Panc1 (cell line): ENCODE measurements around the gene YBEY. TPM values are rescaled to one million over a fixed set of nuclear protein-coding genes. Genes with fewer than 3 reads are reported as not detected.
"Not testable (repeated sequence)": the region's sequence is repeated elsewhere in the genome, so short reads cannot be mapped to it uniquely, and the experiment has no call there.

Experiments
- ATAC-seq: fragments of 200-7000 bp; cut with Tn5 transposase; 2 replicates; pipeline ENCODE4 v1.9.1; 2020; ENCODE audit warnings: mild to moderate bottlenecking, moderate library complexity
- BruUV-seq: library from RNA; stranded (reverse); fragments of 400-500 nt; replicated peaks from 2 replicates; lab custom pipeline; 2021; lab: Mats Ljungman, UMichigan
- CTCF ChIA-PET: fragments of 300-600 bp; sonication (Branson Sonifier 250); formaldehyde crosslinking; loops from one replicate; lab custom pipeline; 2022; ENCODE audit warnings: antibody characterized with exemption; lab: Charles Lee
- POLR2A ChIA-PET: fragments of 300-600 bp; sonication (Branson Sonifier 250); formaldehyde crosslinking; loops from one replicate; lab custom pipeline; 2022; ENCODE audit warnings: antibody characterized with exemption; lab: Charles Lee
- DNase-seq: peaks from one replicate; pipeline ENCODE4 v3.0.0-alpha.2; 2010; ENCODE audit warnings: low read depth, low spot score
- H3K27ac ChIP-seq: 2 replicates; pipeline ENCODE4 v1.5.1; 2011; ENCODE audit warnings: mild to moderate bottlenecking, low read length, inconsistent platforms
- H3K27me3 ChIP-seq: fragments of 200-500 bp; sonication (Bioruptor generic); 2 replicates; pipeline ENCODE4 v1.6.0; 2014; ENCODE audit warnings: low read length, inconsistent platforms; ENCODE audit not compliant: control insufficient read depth, insufficient read depth
- H3K36me3 ChIP-seq: fragments of 200-500 bp; sonication (Bioruptor generic); 2 replicates; pipeline ENCODE4 v1.5.1; 2014; ENCODE audit warnings: inconsistent platforms, mild to moderate bottlenecking, low read length, moderate library complexity; ENCODE audit not compliant: control insufficient read depth, insufficient read depth
- H3K4me1 ChIP-seq: 2 replicates; pipeline ENCODE4 v1.5.1; 2011; ENCODE audit warnings: inconsistent platforms, mild to moderate bottlenecking, low read length, moderate library complexity; ENCODE audit not compliant: control insufficient read depth, insufficient read depth
- H3K4me3 ChIP-seq, 2 experiments: 2 replicates each; pipeline ENCODE4 v1.5.1; 2011 to 2012; ENCODE audit warnings: low read depth in 2 of 2, low read length in 2 of 2, mild to moderate bottlenecking in 2 of 2, inconsistent platforms in 1 of 2, moderate library complexity in 1 of 2
- H3K9me3 ChIP-seq: fragments of 200-500 bp; sonication (Bioruptor generic); 2 replicates; pipeline ENCODE4 v1.5.1; 2014; ENCODE audit warnings: low read depth, mild to moderate bottlenecking, inconsistent platforms, low read length, moderate library complexity; ENCODE audit not compliant: control insufficient read depth, insufficient read depth
- CTCF ChIP-seq: fragments of 450-650 bp; IDR thresholded peaks from 2 replicates; pipeline ENCODE4 v1.5.1; 2017; ENCODE audit warnings: mild to moderate bottlenecking
- POLR2AphosphoS5 ChIP-seq: IDR thresholded peaks from 2 replicates; pipeline ENCODE4 v1.6.1; 2012; ENCODE audit warnings: mild to moderate bottlenecking, low read depth, low read length, moderate library complexity
- SIN3A ChIP-seq: IDR thresholded peaks from 2 replicates; pipeline ENCODE4 v1.6.1; 2012; ENCODE audit warnings: low read depth, mild to moderate bottlenecking, low read length, moderate library complexity, borderline replicate concordance; ENCODE audit not compliant: insufficient read depth
- TCF7L2 ChIP-seq: IDR thresholded peaks from 2 replicates; pipeline ENCODE4 v1.6.1; 2011; ENCODE audit warnings: mild to moderate bottlenecking, low read depth, low read length, inconsistent platforms
- in situ Hi-C: cut with HindIII; loops from 2 replicates; pipeline ENCODE4 v1.10.0; 2016; ENCODE audit warnings: low sequenced_read_pairs, low pct_unique_long_range_greater_than_20kb
- intact Hi-C: fragments of 100-400 bp; cut with micrococcal nuclease; formaldehyde crosslinking; loops from one replicate; pipeline ENCODE4 v1.10.0; 2022; ENCODE audit not compliant: unreplicated experiment
- total RNA-seq: library from RNA; stranded (reverse); gene quantifications from one replicate; pipeline ENCODE4 v1.2.1, GENCODE V29; 2021; ENCODE audit not compliant: unreplicated experiment
- TF ChIP-seq, protein P1 (sequence below), 2 experiments: IDR thresholded peaks; 2 replicates each; pipeline ENCODE4 v1.6.1; 2011 to 2012; ENCODE audit warnings: low read depth in 2 of 2, control low read depth in 1 of 2, low read length in 1 of 2, mild to moderate bottlenecking in 1 of 2, moderate library complexity in 1 of 2; ENCODE audit not compliant: insufficient read depth in 1 of 2

The YBEY gene
- total RNA-seq, 1 experiment from 2014 or later, result 10.7 TPM

DNA sequence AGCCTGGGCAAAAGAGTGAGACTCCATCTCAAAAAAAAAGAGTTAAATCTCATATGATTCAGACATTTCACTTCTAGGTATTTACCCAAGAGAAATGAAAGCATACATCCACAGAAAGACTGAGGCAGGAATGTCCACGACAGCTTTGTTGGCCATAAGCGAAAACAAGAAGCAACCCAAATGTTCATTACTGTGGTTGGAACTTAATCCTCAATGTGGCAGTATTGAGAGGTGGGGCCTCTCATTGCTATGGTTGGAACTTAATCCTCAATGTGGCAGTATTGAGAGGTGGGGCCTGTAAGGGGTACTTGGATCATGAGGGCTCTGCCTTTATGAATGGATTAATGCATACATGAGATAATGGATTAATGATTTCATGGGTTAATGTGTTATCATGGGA, 22.3 kb downstream of the YBEY start:
- in situ Hi-C loops, result no loop called here
- H3K27ac ChIP-seq, result no peak overlapping the region
- POLR2A ChIA-PET, result no interaction called here
- ATAC-seq (no peak), DNase-seq (no peak)
- no peaks in the 10 kb centered on the region for H3K9me3 ChIP-seq
- no peaks in the 10 kb centered on the region for H3K4me1 ChIP-seq
- CTCF ChIA-PET, result no interaction called here
- no peak overlapping the region for H3K4me3 ChIP-seq
- no peaks in the 10 kb centered on the region for H3K36me3 ChIP-seq
- H3K27me3 ChIP-seq, result no peaks in the 10 kb centered on the region
- no TSS peak for BruUV-seq
- intact Hi-C loops, result no loop called here
- TF ChIP-seq SIN3A (no peak), POLR2AphosphoS5 (no peak), TCF7L2 (no peak), CTCF (no peak)
- TF ChIP-seq, protein P1, sequence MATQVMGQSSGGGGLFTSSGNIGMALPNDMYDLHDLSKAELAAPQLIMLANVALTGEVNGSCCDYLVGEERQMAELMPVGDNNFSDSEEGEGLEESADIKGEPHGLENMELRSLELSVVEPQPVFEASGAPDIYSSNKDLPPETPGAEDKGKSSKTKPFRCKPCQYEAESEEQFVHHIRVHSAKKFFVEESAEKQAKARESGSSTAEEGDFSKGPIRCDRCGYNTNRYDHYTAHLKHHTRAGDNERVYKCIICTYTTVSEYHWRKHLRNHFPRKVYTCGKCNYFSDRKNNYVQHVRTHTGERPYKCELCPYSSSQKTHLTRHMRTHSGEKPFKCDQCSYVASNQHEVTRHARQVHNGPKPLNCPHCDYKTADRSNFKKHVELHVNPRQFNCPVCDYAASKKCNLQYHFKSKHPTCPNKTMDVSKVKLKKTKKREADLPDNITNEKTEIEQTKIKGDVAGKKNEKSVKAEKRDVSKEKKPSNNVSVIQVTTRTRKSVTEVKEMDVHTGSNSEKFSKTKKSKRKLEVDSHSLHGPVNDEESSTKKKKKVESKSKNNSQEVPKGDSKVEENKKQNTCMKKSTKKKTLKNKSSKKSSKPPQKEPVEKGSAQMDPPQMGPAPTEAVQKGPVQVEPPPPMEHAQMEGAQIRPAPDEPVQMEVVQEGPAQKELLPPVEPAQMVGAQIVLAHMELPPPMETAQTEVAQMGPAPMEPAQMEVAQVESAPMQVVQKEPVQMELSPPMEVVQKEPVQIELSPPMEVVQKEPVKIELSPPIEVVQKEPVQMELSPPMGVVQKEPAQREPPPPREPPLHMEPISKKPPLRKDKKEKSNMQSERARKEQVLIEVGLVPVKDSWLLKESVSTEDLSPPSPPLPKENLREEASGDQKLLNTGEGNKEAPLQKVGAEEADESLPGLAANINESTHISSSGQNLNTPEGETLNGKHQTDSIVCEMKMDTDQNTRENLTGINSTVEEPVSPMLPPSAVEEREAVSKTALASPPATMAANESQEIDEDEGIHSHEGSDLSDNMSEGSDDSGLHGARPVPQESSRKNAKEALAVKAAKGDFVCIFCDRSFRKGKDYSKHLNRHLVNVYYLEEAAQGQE (IDR thresholded peaks at IDR 0.05; ENCODE audit: insufficient read depth in 1 of 2, low read depth in 2 of 2, low read length in 1 of 2), result no peak

- BruUV-seq, H3K4me1 ChIP-seq, POLR2A ChIA-PET, H3K27ac ChIP-seq, H3K9me3 ChIP-seq, H3K4me3 ChIP-seq, H3K36me3 ChIP-seq, intact Hi-C loops, in situ Hi-C loops, DNase-seq, H3K27me3 ChIP-seq, CTCF ChIA-PET, ATAC-seq: not testable (repeated sequence)
Observed at GRCh38 chr21:46310260-46310659, 24.1 kb downstream of the YBEY start.

DNA sequence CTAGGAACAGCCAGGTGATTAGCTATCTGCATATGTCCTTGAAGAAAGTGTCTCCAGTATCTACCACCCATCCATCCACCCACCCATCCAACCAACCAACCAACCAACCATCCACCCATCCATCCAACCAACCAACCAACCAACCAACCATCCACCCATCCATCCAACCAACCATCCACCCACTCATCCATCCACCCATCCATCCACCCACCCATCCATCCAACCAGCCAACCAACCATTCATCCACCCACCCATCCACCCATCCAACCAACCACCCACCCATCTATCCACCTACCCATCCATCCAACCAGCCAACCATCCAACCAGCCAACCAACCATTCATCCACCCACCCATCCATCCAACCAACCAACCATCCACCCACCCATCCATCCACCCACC, 25.4 kb downstream of the YBEY start:
- intact Hi-C loops, result no loop called here
- no TSS peak for BruUV-seq

More for the DNA sequence above, 25.4 kb downstream of the YBEY start:
- Histone ChIP-seq H3K27ac (no peak overlapping the region), H3K27me3 (no peaks in the 10 kb centered on the region), H3K4me3 (no peak overlapping the region), H3K4me1 (no peaks in the 10 kb centered on the region), H3K36me3 (no peaks in the 10 kb centered on the region), H3K9me3 (no peaks in the 10 kb centered on the region)
- TF ChIP-seq TCF7L2 (no peak), SIN3A (no peak), POLR2AphosphoS5 (no peak), CTCF (no peak)
- TF ChIP-seq, protein P1 (IDR thresholded peaks at IDR 0.05; ENCODE audit: insufficient read depth in 1 of 2, low read depth in 2 of 2, low read length in 1 of 2), result no peak
- DNase-seq (no peak), ATAC-seq (no peak)
- in situ Hi-C loops, result no loop called here
- POLR2A ChIA-PET, result no interaction called here
- CTCF ChIA-PET, result no interaction called here
